ENCODE data around the gene CCDC14. TPM values are rescaled to one million over a fixed set of nuclear protein-coding genes. Genes with fewer than 3 reads are reported as not detected.

Gene CCDC14
- total and polyA plus RNA-seq, 9 of the 15 experiments (the other 6 are each of a cell fraction or from before 2014, with no cell fraction given), result 18.6 to 107 (median 57.3) TPM

- 70% methylated on average over 1 of the region's 1 CpG for WGBS (ENCODE audit: insufficient coverage, low coverage, missing lambda C conversion rate)
- CTCF ChIA-PET (ENCODE audit: low intra/inter-chr PET ratio), result no interaction called here
- no TSS peak for BruUV-seq (replicated peaks)
- TF ChIP-seq, protein P1, sequence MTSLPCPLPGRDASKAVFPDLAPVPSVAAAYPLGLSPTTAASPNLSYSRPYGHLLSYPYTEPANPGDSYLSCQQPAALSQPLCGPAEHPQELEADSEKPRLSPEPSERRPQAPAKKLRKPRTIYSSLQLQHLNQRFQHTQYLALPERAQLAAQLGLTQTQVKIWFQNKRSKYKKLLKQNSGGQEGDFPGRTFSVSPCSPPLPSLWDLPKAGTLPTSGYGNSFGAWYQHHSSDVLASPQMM (CRISPR knock-in tag; IDR thresholded peaks at IDR 0.05), result no peak
- TF ChIP-seq PTBP1 (IDR thresholded peaks at IDR 0.05; ENCODE audit: low read depth, low read length), result no peak
- no peak for TF ChIP-seq CSDE1 (IDR thresholded peaks at IDR 0.05)
- TF ChIP-seq PRDM10 (IDR thresholded peaks at IDR 0.05; ENCODE audit: partially characterized antibody), result no peak
- no peak for TF ChIP-seq HES1 (IDR thresholded peaks at IDR 0.05; ENCODE audit: low read depth)
- TF ChIP-seq ZNF280A (IDR thresholded peaks at IDR 0.05; ENCODE audit: low read depth, partially characterized antibody), result no peak
- no peak for TF ChIP-seq JUNB (CRISPR knock-in tag; conservative IDR thresholded peaks at IDR 0.05)
- no peak for TF ChIP-seq ZC3H11A (IDR thresholded peaks at IDR 0.05; ENCODE audit: low read depth, low read length)
- TF ChIP-seq THRB (CRISPR knock-in tag; conservative IDR thresholded peaks at IDR 0.05), result no peak
- no peak for TF ChIP-seq ZMIZ1 (IDR thresholded peaks at IDR 0.05; ENCODE audit: low read depth in 2 of 2, low read length in 2 of 2)
These were observed 19.5 kb downstream of the CCDC14 start for GRCh38 chr3:123941542-123941941.

More at GRCh38 chr3:123941542-123941941, 19.5 kb downstream of the CCDC14 start:
- no peaks in the 10 kb centered on the region for H3K9me3 ChIP-seq (replicated peaks; ENCODE audit: control insufficient read depth, insufficient read depth, low read depth, low read length)
- H3K4me2 ChIP-seq (ENCODE audit: insufficient read depth, low read length), result no peak overlapping the region
- H3K27ac ChIP-seq (ENCODE audit: extremely low read depth, low read depth, low read length), result no peak overlapping the region
- peaks cover 66% of the 10 kb centered on the region for H3K36me3 ChIP-seq (ENCODE audit: control insufficient read depth, insufficient read depth, low read length)
- no peaks in the 10 kb centered on the region for H3K9me1 ChIP-seq (ENCODE audit: control insufficient read depth, insufficient read depth, low read length)
- no peak overlapping the region for H3K4me3 ChIP-seq
- DNase-seq (ENCODE audit: extremely low read depth in 1 of 4, low spot score in 3 of 4) (no peak), ATAC-seq (no peak), FAIRE-seq (no peak)
- no peaks in the 10 kb centered on the region for H3K79me2 ChIP-seq (ENCODE audit: control insufficient read depth, insufficient read depth, low read length)
- H3K9ac ChIP-seq (ENCODE audit: insufficient read depth in 1 of 2, low read depth in 2 of 2, low read length in 2 of 2), result no peak overlapping the region
- H3K4me1 ChIP-seq (replicated peaks in 1 of 2; ENCODE audit: control insufficient read depth in 2 of 2, insufficient read depth in 2 of 2, low read length in 2 of 2), result no peaks in the 10 kb centered on the region
- no peaks in the 10 kb centered on the region for H4K20me1 ChIP-seq (replicated peaks; ENCODE audit: control insufficient read depth, insufficient read depth, low read length)
- H2AFZ ChIP-seq (ENCODE audit: low read depth, low read length), result no peak overlapping the region
- in situ Hi-C loops (cut with MboI) (no loop called here), intact Hi-C loops (cut with micrococcal nuclease) (no loop called here)
- POLR2A ChIA-PET, result no interaction called here
- H3K27me3 ChIP-seq (ENCODE audit: control insufficient read depth in 2 of 2, insufficient read depth in 2 of 2, low read length in 2 of 2), result no peaks in the 10 kb centered on the region
